Measurements from ENCODE around the gene RANBP9. TPM values are rescaled to one million over a fixed set of nuclear protein-coding genes. Genes with fewer than 3 reads are reported as not detected.

RANBP9 gene
- total and polyA plus RNA-seq, 2 donors (not counting 3 experiments of a cell fraction or from before 2014, with no cell fraction given) = 15.1 to 40.2 TPM

- Histone ChIP-seq H3K9ac (replicated peaks; ENCODE audit: extremely low read depth, insufficient read depth, low read length) (no peak overlapping the region), H3K27me3 (ENCODE audit: control insufficient read depth in 2 of 2, insufficient read depth in 2 of 2, low read length in 2 of 2) (no peaks in the 10 kb centered on the region), H3K4me1 (ENCODE audit: control insufficient read depth, extremely low read depth, insufficient read depth, low read length) (peaks cover 17% of the 10 kb centered on the region), H4K20me1 (replicated peaks; ENCODE audit: control insufficient read depth, extremely low read depth, insufficient read depth, low read length) (peaks cover 4% of the 10 kb centered on the region), H3K9me1 (replicated peaks; ENCODE audit: control insufficient read depth, extremely low read depth, insufficient read depth, low read length) (no peaks in the 10 kb centered on the region), H2AFZ (ENCODE audit: low read depth, low read length) (no peak overlapping the region), H3K4me2 (ENCODE audit: insufficient read depth, low read length) (no peak overlapping the region), H3K79me2 (ENCODE audit: control insufficient read depth, insufficient read depth, low read length) (peaks cover 74% of the 10 kb centered on the region), H3K9me3 (replicated peaks; ENCODE audit: control insufficient read depth, insufficient read depth, low read length) (no peaks in the 10 kb centered on the region), H3K27ac (ENCODE audit: insufficient read depth, low read depth, low read length) (no peak overlapping the region), H3K36me3 (ENCODE audit: control insufficient read depth in 2 of 2, extremely low read depth in 1 of 2, insufficient read depth in 2 of 2, low read length in 2 of 2) (no peaks in the 10 kb centered on the region), H3K4me3 (replicated peaks in 1 of 3; ENCODE audit: insufficient read depth in 1 of 3, low read depth in 1 of 3, low read length in 3 of 3) (no peak overlapping the region)
- no peak for FAIRE-seq
- ChIA-PET POLR2A (interaction anchor here (0.7 kb wide), 1 partner anchor 239 kb away, joined by 5 read pairs; no protein-coding TSS in a partner anchor), CTCF (interaction anchor here (0.7 to 1.7 kb wide), 3 partner anchors 9 to 23 kb away, joined by 3 to 5 read pairs (median 3); no protein-coding TSS in a partner anchor)
- no TSS peak for BruUV-seq (replicated peaks)
- dilution Hi-C loops (cut with MboI; ENCODE audit: extremely low pct_ligation_motif_present, low sequenced_read_pairs) (no loop called here), intact Hi-C loops (cut with micrococcal nuclease) (loop anchor here (2.0 kb wide), 1 partner anchor 29 kb away; no protein-coding TSS in a partner anchor)
- DNase-seq (ENCODE audit: low read depth, low spot score) = no peak
- TF ChIP-seq GATA2 (IDR thresholded peaks at IDR 0.05; ENCODE audit: insufficient read depth, insufficient read length, low read depth, low read length) = no peak
- TF ChIP-seq POLR2A (IDR thresholded peaks at IDR 0.05; ENCODE audit: low read depth, low read length) = no peak
- TF ChIP-seq FOS (IDR thresholded peaks at IDR 0.05; ENCODE audit: borderline replicate concordance, insufficient read depth, low read length) = no peak
- TF ChIP-seq CTCF (IDR thresholded peaks at IDR 0.05; ENCODE audit: extremely low read depth in 1 of 2, insufficient read depth in 1 of 2, low read depth in 1 of 2, low read length in 2 of 2) = no peak
- TF ChIP-seq MAX (IDR thresholded peaks at IDR 0.05; ENCODE audit: insufficient read depth, insufficient read length) = no peak
- TF ChIP-seq POLR2AphosphoS5 (IDR thresholded peaks at IDR 0.05; ENCODE audit: insufficient read depth, low read depth, low read length) = no peak
- TF ChIP-seq JUN (IDR thresholded peaks at IDR 0.05; ENCODE audit: borderline replicate concordance, insufficient read depth, insufficient read length, low read depth) = no peak
- no peak for TF ChIP-seq EZH2 (IDR thresholded peaks at IDR 0.05; ENCODE audit: borderline replicate concordance, low read depth, low read length, severe bottlenecking)
- TF ChIP-seq MYC (IDR thresholded peaks at IDR 0.05; ENCODE audit: low read depth, low read length) = no peak
Measured at GRCh38 chr6:13679996-13680395, 31.6 kb downstream of the RANBP9 start.

All from endothelial cell of umbilical vein (primary cell).